Left forelimb (tissue), 1 donor: ENCODE results near the gene IQUB.
A peak's percentile ranks its signal among the peaks of the same experiment; 100 is the strongest.
"Not testable (repeated sequence)": the region's sequence is repeated elsewhere in the genome, so short reads cannot be mapped to it uniquely, and the experiment has no call there.

ENCODE experiments used
- DNase-seq: peaks from one replicate; pipeline ENCODE4 v3.0.0-alpha.2; 2018; ENCODE audit warnings: low spot score

IQUB gene

GRCh38 chr7:123534383-123535260 is at the start of gene IQUB:
IQUB (minus strand) TSS chr7:123534595; CDS start chr7:123512340, 22,255 bp downstream.
- DNase-seq: peak; percentile 99

- DNase-seq: no peak
These were observed 49.4 kb upstream of the IQUB start for GRCh38 chr7:123583821-123584220.

GRCh38 chr7:123581162-123581459 is 46.7 kb upstream of the IQUB start:
- no peak for DNase-seq

GRCh38 chr7:123580406-123581161 is 46.2 kb upstream of the IQUB start:
- no peak for DNase-seq

DNA sequence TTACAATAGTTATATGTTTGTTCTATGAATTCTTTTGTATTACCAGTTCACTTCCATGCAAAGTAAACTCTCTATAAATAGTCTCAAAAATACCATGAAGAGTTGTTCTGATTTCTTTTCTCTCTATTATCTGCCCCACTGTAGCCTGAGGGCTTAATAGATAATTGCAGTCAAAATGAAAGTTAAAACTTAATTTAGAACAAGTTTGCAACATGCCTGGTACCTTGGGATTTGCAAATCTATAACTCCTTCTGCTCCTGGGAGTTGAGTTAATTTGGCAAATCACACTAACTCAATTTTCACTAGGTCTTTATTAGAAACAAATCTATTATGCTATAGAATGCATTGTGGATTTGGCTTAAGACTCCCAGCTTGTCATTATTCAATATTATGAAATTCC is 45.0 kb upstream of the IQUB start:
- DNase-seq: no peak

- no peak for DNase-seq
These were observed 39.6 kb upstream of the IQUB start for GRCh38 chr7:123573896-123574467.

GRCh38 chr7:123573341-123573740 is 38.9 kb upstream of the IQUB start:
- DNase-seq: no peak

DNA sequence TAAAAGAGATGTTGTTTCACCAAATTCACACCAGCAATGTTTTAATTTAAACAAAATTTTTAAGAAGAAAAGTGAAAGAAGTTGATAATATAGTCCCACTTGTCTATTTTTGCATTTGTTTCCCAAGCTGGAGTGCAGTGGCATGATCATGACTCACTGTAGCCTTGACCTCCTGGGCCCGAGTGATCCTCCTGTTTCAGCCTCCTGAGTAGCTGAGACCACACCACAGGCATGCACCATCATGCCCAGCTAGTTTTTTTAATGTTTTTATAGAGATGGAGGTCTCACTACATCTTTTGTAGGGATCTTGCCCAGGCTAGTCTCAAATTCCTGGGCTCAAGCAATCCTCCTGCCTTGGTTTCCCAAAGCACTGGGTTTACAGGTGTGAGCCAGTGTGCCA is 37.3 kb upstream of the IQUB start:
- no peak for DNase-seq

GRCh38 chr7:123571187-123571586 is 36.8 kb upstream of the IQUB start:
- no peak for DNase-seq

DNA sequence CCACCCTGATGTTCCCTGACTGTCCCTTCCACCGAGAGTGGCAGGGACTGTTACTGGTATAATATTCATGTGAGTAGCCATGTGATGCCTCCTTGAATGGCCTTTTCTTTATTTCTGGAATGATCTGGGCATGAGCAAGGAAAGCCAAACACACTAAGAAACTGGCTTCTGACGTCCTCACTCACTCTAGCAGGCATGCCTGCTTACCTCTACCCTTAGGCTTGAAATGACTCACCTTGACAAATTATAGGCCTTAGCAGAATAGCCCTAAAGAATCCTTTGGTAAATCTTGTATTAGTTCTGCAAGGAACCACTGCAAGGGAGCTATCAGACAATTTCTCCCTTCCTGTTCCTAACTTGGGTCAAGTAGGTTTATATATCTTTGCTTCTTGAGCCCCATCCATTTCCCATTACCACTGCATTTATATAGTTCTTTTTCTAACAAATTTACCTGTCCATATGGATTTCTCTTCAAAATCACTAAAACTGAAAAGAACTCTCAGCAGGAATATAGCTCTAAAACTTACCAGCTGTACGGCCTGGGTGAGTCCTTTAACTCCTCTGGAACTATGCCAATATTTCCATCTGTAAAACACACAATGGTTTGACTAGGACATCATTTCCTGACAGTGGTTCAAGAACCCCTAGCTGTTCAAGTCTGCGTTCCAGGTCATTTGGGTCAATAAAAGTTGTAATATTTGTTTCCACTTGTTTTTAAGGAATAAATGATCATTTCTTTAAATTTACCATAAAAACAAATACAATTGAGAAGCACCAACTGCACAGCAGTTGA is 36.2 kb upstream of the IQUB start:
- no peak for DNase-seq

- DNase-seq: no peak
These were observed 35.1 kb upstream of the IQUB start for GRCh38 chr7:123569352-123570010.

- DNase-seq: no peak
These were observed 27.7 kb upstream of the IQUB start for GRCh38 chr7:123562121-123562520.

DNA sequence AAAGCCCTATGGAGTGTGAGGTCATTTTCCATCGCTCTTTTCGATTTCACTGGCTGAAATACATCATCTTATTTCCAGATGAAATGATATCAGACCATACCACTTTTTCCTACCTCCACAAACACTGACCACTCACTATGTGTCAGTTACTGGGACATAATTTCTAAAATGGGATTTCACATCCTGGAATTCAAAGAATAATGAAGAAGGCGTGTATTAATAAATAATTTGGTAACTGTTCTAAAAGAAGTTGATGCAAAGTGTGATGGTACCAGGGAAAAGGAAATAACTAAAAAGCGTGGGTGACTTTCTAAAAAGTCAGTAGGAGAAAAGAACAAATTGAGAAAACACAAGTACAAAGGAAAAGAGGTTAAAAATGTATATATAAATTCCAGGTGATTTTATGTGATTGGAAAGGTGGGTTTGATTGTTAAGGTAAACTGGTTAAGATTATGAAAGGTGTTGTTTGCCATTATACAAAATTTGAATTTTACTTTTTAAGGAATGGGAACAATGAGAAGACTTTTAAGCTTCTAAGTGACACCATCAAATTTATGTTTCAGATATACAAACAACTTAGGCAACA is 24.0 kb upstream of the IQUB start:
- no peak for DNase-seq

GRCh38 chr7:123557398-123558288 is 23.2 kb upstream of the IQUB start, which contains the start of gene NDUFA5:
NDUFA5 (minus strand) TSS chr7:123557818; CDS start chr7:123557795, 23 bp downstream.
- DNase-seq: peak; percentile 95

- DNase-seq: no peak
These were observed 22.6 kb upstream of the IQUB start for GRCh38 chr7:123557016-123557397.

- DNase-seq: no peak
These were observed 21.1 kb upstream of the IQUB start for GRCh38 chr7:123555484-123555883.

DNA sequence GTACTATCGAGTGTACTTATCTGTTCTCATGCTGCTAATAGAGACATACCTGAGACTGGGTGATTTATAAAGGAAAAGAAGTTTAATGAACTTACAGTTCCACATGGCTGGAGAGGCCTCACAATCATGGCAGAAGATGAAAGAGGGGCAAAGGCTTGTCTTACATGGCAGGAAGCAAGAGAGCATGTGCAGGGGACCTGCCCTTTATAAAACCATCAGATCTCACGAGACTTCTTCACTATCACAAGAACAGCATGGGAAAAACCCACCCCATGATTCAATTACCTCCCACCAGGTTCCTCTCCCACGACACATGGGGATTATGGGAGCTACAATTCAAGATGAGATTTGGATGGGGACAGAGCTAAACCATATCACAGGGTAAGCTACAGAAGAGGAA is 18.8 kb upstream of the IQUB start:
- DNase-seq: no peak

GRCh38 chr7:123552641-123553040 is 18.2 kb upstream of the IQUB start:
- DNase-seq: no peak

GRCh38 chr7:123552134-123552533 is 17.7 kb upstream of the IQUB start:
- not testable (repeated sequence) for DNase-seq

GRCh38 chr7:123548406-123548805 is 14.0 kb upstream of the IQUB start:
- no peak for DNase-seq
